ENCODE results near the gene AKT1S1. TPM values are rescaled to one million over a fixed set of nuclear protein-coding genes. Genes with fewer than 3 reads are reported as not detected.

Gene AKT1S1
- total RNA-seq, 4 donors from 2014 or later = 5.5 to 20.3 (median 9.1) TPM

DNA sequence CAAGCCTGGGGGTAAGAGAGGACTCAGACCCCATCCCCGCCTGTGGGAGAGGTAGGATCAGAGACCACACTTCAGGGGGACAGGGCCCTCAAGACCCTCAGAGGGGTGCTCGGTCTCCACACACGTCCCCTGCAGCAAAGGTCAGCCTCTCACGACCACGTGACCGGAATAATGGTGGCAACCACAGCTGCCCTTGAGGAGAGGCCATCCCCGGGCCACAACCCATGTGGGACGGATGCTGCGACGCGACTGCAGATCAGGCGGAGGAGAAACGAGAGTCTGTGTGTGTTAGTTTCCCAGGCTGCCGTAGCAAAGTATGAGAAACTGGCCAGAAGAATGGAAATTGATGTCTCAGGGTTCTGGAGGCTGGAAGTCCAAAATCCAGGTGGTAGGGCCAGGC lies 50.1 kb downstream of the AKT1S1 start:
- TF ChIP-seq, protein P1, sequence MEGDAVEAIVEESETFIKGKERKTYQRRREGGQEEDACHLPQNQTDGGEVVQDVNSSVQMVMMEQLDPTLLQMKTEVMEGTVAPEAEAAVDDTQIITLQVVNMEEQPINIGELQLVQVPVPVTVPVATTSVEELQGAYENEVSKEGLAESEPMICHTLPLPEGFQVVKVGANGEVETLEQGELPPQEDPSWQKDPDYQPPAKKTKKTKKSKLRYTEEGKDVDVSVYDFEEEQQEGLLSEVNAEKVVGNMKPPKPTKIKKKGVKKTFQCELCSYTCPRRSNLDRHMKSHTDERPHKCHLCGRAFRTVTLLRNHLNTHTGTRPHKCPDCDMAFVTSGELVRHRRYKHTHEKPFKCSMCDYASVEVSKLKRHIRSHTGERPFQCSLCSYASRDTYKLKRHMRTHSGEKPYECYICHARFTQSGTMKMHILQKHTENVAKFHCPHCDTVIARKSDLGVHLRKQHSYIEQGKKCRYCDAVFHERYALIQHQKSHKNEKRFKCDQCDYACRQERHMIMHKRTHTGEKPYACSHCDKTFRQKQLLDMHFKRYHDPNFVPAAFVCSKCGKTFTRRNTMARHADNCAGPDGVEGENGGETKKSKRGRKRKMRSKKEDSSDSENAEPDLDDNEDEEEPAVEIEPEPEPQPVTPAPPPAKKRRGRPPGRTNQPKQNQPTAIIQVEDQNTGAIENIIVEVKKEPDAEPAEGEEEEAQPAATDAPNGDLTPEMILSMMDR (IDR thresholded peaks at IDR 0.05; ENCODE audit: low read depth) = no peak

DNA sequence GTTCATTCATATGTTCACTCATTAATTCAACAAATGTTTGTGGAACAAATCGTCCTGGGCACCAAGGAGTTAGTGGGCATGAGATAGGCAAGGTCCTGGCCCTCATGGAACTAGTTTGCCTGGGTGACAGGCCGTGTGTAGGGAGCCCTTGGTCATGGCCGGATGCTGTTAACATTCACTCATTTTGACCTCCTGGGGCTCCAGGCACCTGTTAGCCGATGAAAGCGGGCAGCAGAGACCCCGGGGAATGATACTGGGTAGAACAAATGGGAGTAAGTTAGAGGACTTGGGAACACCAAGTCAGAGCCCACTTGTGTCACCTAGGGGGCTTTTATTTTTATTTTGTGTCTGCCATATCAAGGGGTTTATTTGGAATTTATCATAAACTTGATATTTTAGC lies 52.5 kb downstream of the AKT1S1 start:
- TF ChIP-seq, protein P1 (IDR thresholded peaks at IDR 0.05; ENCODE audit: low read depth) = no peak

DNA sequence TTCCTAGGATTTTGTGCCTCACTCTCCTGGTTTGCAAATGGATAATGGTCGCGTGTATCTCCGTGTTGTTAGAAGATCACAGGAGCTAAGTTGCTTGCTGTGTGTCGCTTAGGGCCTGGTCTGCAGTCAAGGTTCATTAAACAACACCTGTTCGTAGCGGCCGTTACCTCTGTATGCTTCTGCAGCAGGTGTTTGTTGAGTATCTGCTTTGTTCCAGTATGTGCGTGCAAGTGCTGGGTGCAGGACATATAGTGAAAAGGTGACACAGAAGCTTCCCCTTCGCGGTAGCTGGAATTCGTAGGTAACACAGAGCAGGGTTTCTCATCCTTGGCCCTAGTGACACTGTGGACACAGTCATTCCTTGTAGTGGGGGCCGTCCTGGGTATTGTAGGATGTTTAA lies 53.7 kb downstream of the AKT1S1 start:
- TF ChIP-seq, protein P1 (IDR thresholded peaks at IDR 0.05; ENCODE audit: low read depth) = no peak

DNA sequence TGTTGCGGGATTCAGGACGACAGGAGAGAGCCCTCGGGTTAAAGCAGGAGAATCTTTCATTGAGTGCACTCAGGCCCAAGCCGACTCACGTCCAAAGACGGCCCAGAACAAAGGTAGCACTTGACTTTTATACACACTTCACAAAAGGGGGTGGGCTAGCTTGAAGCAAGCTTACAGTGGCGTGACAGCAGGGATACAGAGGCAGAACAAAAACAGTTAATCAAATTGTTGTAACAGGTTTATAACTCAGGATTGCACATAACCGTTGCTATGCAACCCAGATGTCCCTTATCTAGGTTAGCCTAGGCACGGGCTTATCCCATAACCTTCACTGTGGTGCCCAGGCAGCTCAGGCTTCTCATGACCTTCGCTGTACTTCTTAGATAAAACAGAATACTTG lies 57.0 kb downstream of the AKT1S1 start:
- TF ChIP-seq, protein P1 (IDR thresholded peaks at IDR 0.05; ENCODE audit: low read depth) = no peak

Small RNA genes within 50 kb of the gene (small RNA-seq; reads per million reads assigned to genes)
- not detected for gene MIR4749

Other genes with a start within 250 kb of the AKT1S1 start
- 100 to 1,000 TPM in 2 of 4 donors, 10 to 100 TPM in 2; 62.9 to 113 (median 101) TPM for gene RRAS, start 237.2 kb downstream of the AKT1S1 start, total RNA-seq
- 10 to 100 TPM in 3 of 4 donors, 1 to 10 TPM in 1; 8.8 to 33.3 (median 11.3) TPM for gene SCAF1, start 235.1 kb downstream of the AKT1S1 start, total RNA-seq
- 10 to 100 TPM; 21.8 to 66.5 (median 39.0) TPM for gene IRF3, start 211.5 kb downstream of the AKT1S1 start, total RNA-seq
- 1 to 10 TPM; 2.1 to 7.9 (median 3.3) TPM for gene BCL2L12, start 211.4 kb downstream of the AKT1S1 start, total RNA-seq
- gene PRMT1, start 200.1 kb downstream of the AKT1S1 start, total RNA-seq = 100 to 1,000 TPM in 1 of 4 donors, 10 to 100 TPM in 3; 63.8 to 104 (median 78.2) TPM
- gene ADM5, start 187.8 kb downstream of the AKT1S1 start, total RNA-seq = 1 to 10 TPM in 3 of 4 donors, not detected in 1; 1.0 to 2.6 (median 2.1) TPM
- gene CPT1C, start 186.2 kb downstream of the AKT1S1 start, total RNA-seq = 1 to 10 TPM in 1 of 4 donors, under 1 TPM in 2, not detected in 1; 0.38 to 2.6 (median 0.85) TPM
- 1 to 10 TPM in 1 of 4 donors, under 1 TPM in 3; 0.49 to 2.8 (median 0.59) TPM for gene TSKS, start 114.0 kb downstream of the AKT1S1 start, total RNA-seq
- gene AP2A1, start 110.4 kb downstream of the AKT1S1 start, total RNA-seq = 100 to 1,000 TPM in 1 of 4 donors, 10 to 100 TPM in 3; 48.9 to 112 (median 57.9) TPM
- 10 to 100 TPM in 3 of 4 donors, 1 to 10 TPM in 1; 6.7 to 18.6 (median 13.3) TPM for gene FUZ, start 64.1 kb downstream of the AKT1S1 start, total RNA-seq
- 10 to 100 TPM; 15.2 to 30.5 (median 16.4) TPM for gene MED25, start 59.1 kb downstream of the AKT1S1 start, total RNA-seq
- gene PTOV1, start 26.2 kb downstream of the AKT1S1 start, total RNA-seq = 10 to 100 TPM; 39.3 to 65.9 (median 44.2) TPM
- gene PNKP, start 9.8 kb downstream of the AKT1S1 start, total RNA-seq = 10 to 100 TPM; 25.9 to 48.0 (median 38.7) TPM
- 10 to 100 TPM; 19.2 to 60.8 (median 29.1) TPM for gene TBC1D17, start 347 bp upstream of the AKT1S1 start, total RNA-seq
- gene IL4I1, start 19.5 kb upstream of the AKT1S1 start, total RNA-seq = 1 to 10 TPM in 1 of 4 donors, under 1 TPM in 1, not detected in 2; 0.22 to 9.3 TPM
- gene ATF5, start 51.9 kb upstream of the AKT1S1 start, total RNA-seq = 10 to 100 TPM; 10.9 to 41.6 (median 17.6) TPM
- 10 to 100 TPM; 25.8 to 29.2 (median 27.6) TPM for gene NUP62, start 52.1 kb upstream of the AKT1S1 start, total RNA-seq
- gene SIGLEC11, start 83.8 kb upstream of the AKT1S1 start, total RNA-seq = 1 to 10 TPM in 3 of 4 donors, under 1 TPM in 1; 0.65 to 6.6 (median 2.7) TPM
- gene VRK3, start 148.0 kb upstream of the AKT1S1 start, total RNA-seq = 10 to 100 TPM; 16.5 to 29.8 (median 26.8) TPM
- 10 to 100 TPM in 2 of 4 donors, 1 to 10 TPM in 2; 8.0 to 12.4 (median 9.5) TPM for gene ZNF473, start 148.7 kb upstream of the AKT1S1 start, total RNA-seq